CD8-positive, alpha-beta memory T cell (primary cell): ENCODE data around the gene AMDHD2. TPM values are rescaled to one million over a fixed set of nuclear protein-coding genes. Genes with fewer than 3 reads are reported as not detected.
A peak's percentile ranks its signal among the peaks of the same experiment; 100 is the strongest.

Experiments
- CTCF ChIA-PET: fragments of 350-600 bp; sonication (Branson Sonifier 250); formaldehyde crosslinking; loops from one replicate; lab custom pipeline; 2021; ENCODE audit warnings: antibody characterized with exemption; lab: Charles Lee
- POLR2A ChIA-PET: fragments of 350-600 bp; sonication (Branson Sonifier 250); formaldehyde crosslinking; loops from one replicate; lab custom pipeline; 2021; ENCODE audit warnings: antibody characterized with exemption; lab: Charles Lee
- DNase-seq, 5 donors: peaks; one replicate each; pipeline versions ENCODE4 v3.0.0 to v3.0.0-alpha.2; 2020 to 2022; ENCODE audit warnings: mixed read lengths in 1 of 5
- H3K27ac ChIP-seq: one replicate; pipeline ENCODE4 v1.7.0; 2013; ENCODE audit warnings: low read depth, mild to moderate bottlenecking, low read length, moderate library complexity
- H3K27me3 ChIP-seq: 2 replicates; pipeline ENCODE4 v1.7.0; 2013; ENCODE audit warnings: low read length, mild to moderate bottlenecking; ENCODE audit not compliant: insufficient read depth, poor library complexity, severe bottlenecking
- H3K36me3 ChIP-seq: 2 replicates; pipeline ENCODE4 v1.7.0; 2013; ENCODE audit warnings: mild to moderate bottlenecking, low read length, moderate library complexity; ENCODE audit not compliant: insufficient read depth
- H3K4me1 ChIP-seq: 2 replicates; pipeline ENCODE4 v1.7.0; 2013; ENCODE audit warnings: mild to moderate bottlenecking, low read length, moderate library complexity; ENCODE audit not compliant: insufficient read depth
- H3K4me3 ChIP-seq: 2 replicates; pipeline ENCODE4 v1.7.0; 2013; ENCODE audit warnings: mild to moderate bottlenecking, low read length
- H3K9me3 ChIP-seq: 2 replicates; pipeline ENCODE4 v1.7.0; 2013; ENCODE audit warnings: mild to moderate bottlenecking, low read length
- H3K27ac Mint-ChIP-seq, 8 donors: one replicate each; pipeline ENCODE4 v1.8.0; 2020 to 2021; ENCODE audit warnings: mixed read lengths in 8 of 8, mild to moderate bottlenecking in 6 of 8, inconsistent platforms in 3 of 8, moderate library complexity in 3 of 8
- H3K27me3 Mint-ChIP-seq, 2 donors: one replicate each; pipeline ENCODE4 v1.8.0; 2020 to 2021; ENCODE audit warnings: mixed read lengths in 2 of 2, mild to moderate bottlenecking in 1 of 2, moderate library complexity in 1 of 2
- H3K36me3 Mint-ChIP-seq, 3 donors: one replicate each; pipeline ENCODE4 v1.8.0; 2020 to 2021; ENCODE audit warnings: mixed read lengths in 3 of 3, inconsistent platforms in 1 of 3, mild to moderate bottlenecking in 1 of 3
- H3K4me1 Mint-ChIP-seq, 3 donors: one replicate each; pipeline ENCODE4 v1.8.0; 2020 to 2021; ENCODE audit warnings: mixed read lengths in 3 of 3, inconsistent platforms in 1 of 3, mild to moderate bottlenecking in 1 of 3
- H3K4me3 Mint-ChIP-seq, 7 donors: one replicate each; pipeline ENCODE4 v1.8.0; 2020 to 2021; ENCODE audit warnings: mixed read lengths in 7 of 7, mild to moderate bottlenecking in 6 of 7, moderate library complexity in 4 of 7, inconsistent platforms in 2 of 7
- H3K9me3 Mint-ChIP-seq, 5 donors: one replicate each; pipeline ENCODE4 v1.8.0; 2020 to 2022; ENCODE audit warnings: mixed read lengths in 5 of 5, mild to moderate bottlenecking in 3 of 5, moderate library complexity in 2 of 5, inconsistent platforms in 1 of 5
- polyA plus RNA-seq: library from polyadenylated mRNA; unstranded; fragments of 300-500 nt; fragmentation: Illumina TruSeq; gene quantifications from one replicate; pipeline ENCODE4 v1.2.3, GENCODE V29; 2021
- total RNA-seq, 2 experiments: library from RNA; stranded (reverse); gene quantifications; one replicate each; pipeline ENCODE4 v1.2.3, GENCODE V29; 2021

The AMDHD2 gene
- total and polyA plus RNA-seq, 3 experiments from 2014 or later: 21.2 to 35.5 (median 34.1) TPM

DNA sequence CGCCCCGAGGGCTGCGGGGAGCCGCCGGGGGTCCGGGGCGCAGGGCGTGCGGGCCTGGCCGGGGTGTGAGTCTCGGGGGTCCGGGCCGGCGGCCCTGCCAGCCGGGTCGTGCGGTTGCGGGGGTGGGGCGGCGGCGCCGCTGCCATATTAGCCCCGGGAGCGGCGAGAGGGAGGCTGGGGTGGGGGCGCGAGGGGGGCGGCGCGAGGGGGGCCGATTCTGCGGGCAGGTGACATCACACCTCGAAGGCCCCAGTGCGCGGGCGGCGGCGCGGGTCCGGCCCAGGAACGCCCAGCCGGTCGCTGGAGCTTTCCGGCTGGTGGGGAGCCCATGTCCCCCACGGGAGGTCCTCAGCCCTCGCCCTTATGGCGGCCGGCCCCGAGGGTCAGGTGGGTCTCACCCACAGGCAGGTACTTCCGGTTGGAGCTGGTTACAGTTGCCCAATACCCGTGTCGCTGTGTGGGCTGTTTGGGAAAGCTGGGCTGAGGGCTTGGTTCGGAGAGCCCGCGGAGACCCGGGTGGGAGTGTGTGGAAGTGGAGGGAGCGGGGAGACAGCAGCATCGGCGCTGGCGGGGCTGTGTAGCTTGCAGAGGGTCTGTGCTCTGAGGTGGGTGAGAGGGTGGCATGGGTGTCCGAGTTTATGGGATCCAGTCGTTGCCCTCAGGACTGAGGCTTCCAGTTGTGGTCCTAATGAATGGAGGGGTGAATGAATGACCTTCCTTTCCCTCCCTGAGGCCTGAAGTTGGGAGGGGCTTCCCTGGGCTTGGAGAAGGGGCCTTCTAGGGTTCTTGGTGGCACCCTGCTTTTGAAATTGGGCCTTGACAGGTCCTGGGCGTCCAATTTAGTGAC lies 5.6 kb upstream of the AMDHD2 start:
- peak overlapping the region; percentile 87 for H3K4me3 ChIP-seq

DNA sequence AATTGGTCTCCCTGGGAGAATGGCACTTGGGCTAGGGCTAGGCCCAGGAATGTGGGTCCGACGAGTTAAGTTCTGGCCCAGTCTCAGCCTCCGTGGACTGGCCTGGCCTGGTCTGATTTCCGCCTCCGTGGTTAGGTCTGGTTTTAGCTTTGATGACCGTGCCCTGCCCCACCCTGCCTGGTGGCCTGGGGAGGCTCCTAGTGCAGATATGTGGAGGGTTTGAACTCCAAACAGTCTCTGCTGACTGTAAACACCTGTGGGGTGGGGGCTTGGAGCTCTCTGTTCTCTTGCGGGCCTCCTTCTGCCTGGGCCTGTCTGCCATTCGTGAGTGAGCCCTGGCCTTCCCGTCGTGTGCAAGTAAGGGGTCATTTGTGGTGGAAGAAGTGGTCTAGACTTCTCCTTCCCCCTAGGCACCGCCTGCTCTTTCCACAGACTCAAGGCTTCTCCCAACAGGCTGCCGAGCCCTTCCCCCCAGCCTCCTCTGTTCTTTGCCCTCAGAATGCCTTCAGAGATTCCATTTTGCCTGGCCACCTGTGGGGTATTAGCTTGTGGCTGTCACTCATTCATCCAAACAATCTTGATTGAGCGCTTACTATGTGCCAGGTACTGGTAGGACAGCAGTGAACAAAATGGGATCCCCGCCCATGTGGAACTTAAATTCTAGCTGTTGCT lies 4.9 kb upstream of the AMDHD2 start:
- no peak for DNase-seq
- ChIA-PET POLR2A (interaction anchor here (0.5 to 2.3 kb wide), 5 partner anchors 17 to 30 kb away, joined by 4 to 29 read pairs (median 6); partner anchors contain the start of genes CEMP1 and PDPK1), CTCF (interaction anchor here (1.3 to 2.9 kb wide), 4 partner anchors 14 to 320 kb away, joined by 4 to 10 read pairs (median 4); partner anchors contain the start of gene PDPK1)
- peak overlapping the region; percentile 92 to 99 (median 95) for H3K27ac Mint-ChIP-seq
- H3K27me3 Mint-ChIP-seq: peaks cover 0 to 8% of the 10 kb centered on the region in 2 donors
- peaks cover 58 to 71% (median 62%) of the 10 kb centered on the region in 3 donors for H3K4me1 Mint-ChIP-seq
- Histone ChIP-seq H3K9me3 (no peaks in the 10 kb centered on the region), H3K4me1 (peaks cover 61% of the 10 kb centered on the region), H3K27me3 (no peaks in the 10 kb centered on the region), H3K36me3 (peaks cover 7% of the 10 kb centered on the region), H3K4me3 (peak overlapping the region; percentile 87), H3K27ac (peak overlapping the region; percentile 86)
- peaks cover 0 to 41% (median 4%) of the 10 kb centered on the region in 3 donors for H3K36me3 Mint-ChIP-seq
- no peaks in the 10 kb centered on the region for H3K9me3 Mint-ChIP-seq
- H3K4me3 Mint-ChIP-seq: peak overlapping the region; percentile 88 to 97 (median 93)

More for the DNA sequence above, 5.6 kb upstream of the AMDHD2 start:
- peak overlapping the region; percentile 92 to 99 (median 95) for H3K27ac Mint-ChIP-seq
- H3K27me3 ChIP-seq: no peaks in the 10 kb centered on the region
- H3K36me3 Mint-ChIP-seq: peaks cover 0 to 37% (median under 1%) of the 10 kb centered on the region in 3 donors
- H3K27ac ChIP-seq: peak overlapping the region; percentile 86
- no peaks in the 10 kb centered on the region for H3K9me3 Mint-ChIP-seq
- peak overlapping the region; percentile 90 to 97 (median 93) for H3K4me3 Mint-ChIP-seq
- POLR2A ChIA-PET: interaction anchor here (1.0 to 2.3 kb wide), 4 partner anchors 17 to 23 kb away, joined by 4 to 29 read pairs (median 8); partner anchors contain the start of genes CEMP1 and PDPK1
- peak in 4 of 5 donors; percentile 39 to 71 (median 49) for DNase-seq
- H3K36me3 ChIP-seq: peaks cover 6% of the 10 kb centered on the region
- H3K4me1 Mint-ChIP-seq: peaks cover 52 to 66% (median 57%) of the 10 kb centered on the region in 3 donors
- H3K9me3 ChIP-seq: no peaks in the 10 kb centered on the region
- H3K27me3 Mint-ChIP-seq: peaks cover 0 to 6% of the 10 kb centered on the region in 2 donors
- peaks cover 57% of the 10 kb centered on the region for H3K4me1 ChIP-seq
- CTCF ChIA-PET: interaction anchor here (0.6 to 2.9 kb wide), 4 partner anchors 14 to 320 kb away, joined by 3 to 10 read pairs (median 4); partner anchors contain the start of gene PDPK1

DNA sequence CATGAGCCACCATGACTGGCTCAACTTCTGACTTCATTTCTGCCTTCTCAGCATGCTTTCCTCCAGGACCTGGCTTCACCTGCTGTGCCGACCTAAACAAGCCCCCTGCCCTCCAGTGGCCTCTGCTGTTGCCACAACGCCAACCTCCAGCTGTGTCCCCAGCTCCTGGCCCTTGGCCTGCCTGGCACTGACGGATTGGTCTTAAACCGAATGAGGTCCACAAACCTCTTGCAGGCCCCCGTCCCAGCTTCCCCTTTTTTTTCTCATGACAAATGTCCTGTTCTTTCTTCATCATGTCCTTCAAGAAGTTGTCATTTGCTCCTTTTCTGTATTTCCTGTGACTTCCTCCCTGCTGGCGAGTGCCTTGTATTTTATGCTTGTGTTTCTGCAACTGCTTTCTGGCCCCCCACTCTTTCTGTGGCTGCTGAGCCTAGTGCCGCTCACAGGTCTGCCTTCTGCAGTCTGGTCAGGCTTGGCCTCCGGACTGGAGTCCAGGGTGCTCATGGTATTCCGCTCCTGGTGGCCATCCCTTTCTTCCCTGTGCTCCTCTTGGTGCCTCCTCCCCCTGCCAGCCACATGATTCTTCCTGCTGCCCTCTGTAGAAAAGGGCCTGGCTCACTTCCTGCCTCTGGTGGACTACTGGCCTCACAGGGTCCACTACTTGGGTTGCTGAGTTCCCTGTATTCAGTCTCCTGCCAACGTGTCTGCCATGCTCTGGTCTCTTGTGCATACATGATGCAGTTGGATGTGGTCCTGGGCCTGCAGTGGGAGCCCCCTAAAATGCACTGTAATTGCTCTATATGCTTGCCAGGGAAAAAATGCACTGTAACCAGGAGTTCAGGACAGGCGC lies 3.6 kb upstream of the AMDHD2 start:
- H3K4me3 ChIP-seq: no peak overlapping the region
- peaks cover 69% of the 10 kb centered on the region for H3K4me1 ChIP-seq
- peaks cover 68 to 81% (median 71%) of the 10 kb centered on the region in 3 donors for H3K4me1 Mint-ChIP-seq
- no peaks in the 10 kb centered on the region for H3K9me3 Mint-ChIP-seq
- ChIA-PET POLR2A (interaction anchor here (1.4 to 2.1 kb wide), 2 partner anchors 16 to 21 kb away, joined by 4 to 12 read pairs; partner anchors contain the start of gene PDPK1), CTCF (interaction anchor here (1.6 kb wide), 1 partner anchor 15 kb away, joined by 5 read pairs; no protein-coding TSS in a partner anchor)
- H3K4me3 Mint-ChIP-seq: peak overlapping the region; percentile 88 to 97 (median 93)
- H3K36me3 Mint-ChIP-seq: peaks cover 0 to 50% (median 4%) of the 10 kb centered on the region in 3 donors
- no peaks in the 10 kb centered on the region for H3K9me3 ChIP-seq
- peaks cover 7% of the 10 kb centered on the region for H3K36me3 ChIP-seq
- peaks cover 0 to 11% of the 10 kb centered on the region in 2 donors for H3K27me3 Mint-ChIP-seq
- peak overlapping the region; percentile 85 to 99 (median 94) for H3K27ac Mint-ChIP-seq
- peak overlapping the region; percentile 38 for H3K27ac ChIP-seq
- H3K27me3 ChIP-seq: no peaks in the 10 kb centered on the region
- DNase-seq: peak in 1 of 5 donors; percentile 50

DNA sequence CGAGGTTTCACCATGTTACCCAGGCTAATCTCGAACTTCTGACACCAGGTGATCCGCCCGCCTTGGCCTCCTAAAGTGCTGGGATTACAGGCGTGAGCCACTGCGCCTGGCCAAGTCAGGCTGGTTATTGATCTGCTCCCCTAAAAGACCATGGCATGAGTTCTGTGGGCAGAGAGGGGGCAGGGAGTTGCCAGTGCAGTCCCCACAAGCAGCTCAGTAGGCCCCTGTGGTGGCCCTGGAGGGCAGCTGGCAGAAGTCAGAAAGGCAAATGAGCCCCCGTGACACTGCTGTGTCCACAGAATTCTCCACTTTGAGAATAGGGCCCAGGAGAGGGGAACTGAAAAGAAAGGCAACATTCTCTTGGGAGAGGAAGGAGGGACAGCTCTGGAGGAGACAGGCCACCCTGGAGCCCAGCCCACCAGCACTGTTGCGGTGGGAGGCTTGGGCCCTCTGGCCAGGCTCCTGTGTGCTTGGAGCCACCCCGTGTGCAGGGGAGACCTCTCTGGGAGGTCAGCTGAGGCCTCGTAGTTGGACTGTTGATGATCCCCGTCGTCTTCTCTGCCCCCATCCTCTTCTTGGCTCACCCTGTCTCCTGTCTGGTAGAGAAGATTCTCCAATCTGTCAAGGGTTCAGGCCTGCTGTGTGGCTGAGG lies 2.1 kb upstream of the AMDHD2 start:
- Mint-ChIP-seq H3K27me3 (peaks cover 0 to 11% of the 10 kb centered on the region in 2 donors), H3K36me3 (peaks cover 0 to 55% (median 4%) of the 10 kb centered on the region in 3 donors), H3K4me3 (peak overlapping the region in 5 of 7 donors; percentile 43 to 97 (median 88)), H3K27ac (peak overlapping the region in 7 of 8 donors; percentile 37 to 99 (median 72)), H3K4me1 (peaks cover 57 to 69% (median 61%) of the 10 kb centered on the region in 3 donors), H3K9me3 (no peaks in the 10 kb centered on the region)
- Histone ChIP-seq H3K4me1 (peaks cover 62% of the 10 kb centered on the region), H3K36me3 (peaks cover 8% of the 10 kb centered on the region), H3K4me3 (no peak overlapping the region), H3K9me3 (no peaks in the 10 kb centered on the region), H3K27ac (no peak overlapping the region), H3K27me3 (no peaks in the 10 kb centered on the region)
- ChIA-PET CTCF (interaction anchor here (1.1 kb wide), 1 partner anchor 15 kb away, joined by 3 read pairs; no protein-coding TSS in a partner anchor), POLR2A (interaction anchor here (0.6 to 3.6 kb wide), 2 partner anchors 14 to 15 kb away, joined by 3 to 65 read pairs; partner anchors contain the start of gene CEMP1)
- no peak for DNase-seq

DNA sequence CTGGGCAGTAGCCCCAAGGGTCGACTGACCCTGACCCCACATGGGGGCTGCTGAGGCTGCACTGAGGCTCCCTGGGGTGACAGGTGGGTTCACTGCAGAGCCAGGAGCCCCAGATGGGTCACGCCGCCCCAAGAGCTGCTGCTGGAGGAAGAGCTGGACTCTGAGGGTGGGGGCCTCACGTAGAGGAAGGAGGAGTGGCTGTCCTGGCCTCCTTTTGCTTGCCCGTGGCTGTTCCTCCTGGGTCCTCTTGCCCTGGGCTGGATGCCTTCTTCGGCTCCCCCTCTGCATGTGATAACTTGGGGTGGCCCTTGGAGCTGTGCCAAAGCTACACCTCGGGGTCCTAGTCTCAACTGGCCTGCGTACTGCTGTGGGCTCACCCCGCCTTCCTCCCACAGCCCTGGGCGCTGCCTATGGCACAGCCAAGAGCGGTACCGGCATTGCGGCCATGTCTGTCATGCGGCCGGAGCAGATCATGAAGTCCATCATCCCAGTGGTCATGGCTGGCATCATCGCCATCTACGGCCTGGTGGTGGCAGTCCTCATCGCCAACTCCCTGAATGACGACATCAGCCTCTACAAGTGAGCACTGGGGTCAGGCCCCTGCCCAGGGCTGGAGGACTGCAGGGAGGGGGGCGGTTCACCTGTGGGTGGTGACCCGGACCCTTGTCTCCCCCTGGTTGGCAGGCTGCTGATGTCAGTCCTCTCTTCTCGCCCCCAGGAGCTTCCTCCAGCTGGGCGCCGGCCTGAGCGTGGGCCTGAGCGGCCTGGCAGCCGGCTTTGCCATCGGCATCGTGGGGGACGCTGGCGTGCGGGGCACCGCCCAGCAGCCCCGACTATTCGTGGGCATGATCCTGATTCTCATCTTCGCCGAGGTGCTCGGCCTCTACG lies 1.1 kb upstream of the AMDHD2 start:
- ChIA-PET POLR2A (interaction anchor here (1.1 to 3.6 kb wide), 3 partner anchors 13 to 364 kb away, joined by 5 to 65 read pairs (median 11); partner anchors contain the start of genes CEMP1, PDPK1 and TRAF7), CTCF (interaction anchor here (1.1 to 1.8 kb wide), 2 partner anchors 14 to 16 kb away, joined by 3 to 12 read pairs; no protein-coding TSS in a partner anchor)
- peaks cover 18% of the 10 kb centered on the region for H3K36me3 ChIP-seq
- Mint-ChIP-seq H3K4me1 (peaks cover 56 to 69% (median 59%) of the 10 kb centered on the region in 3 donors), H3K36me3 (peaks cover 0 to 63% (median 4%) of the 10 kb centered on the region in 3 donors), H3K27me3 (peaks cover 0 to 10% of the 10 kb centered on the region in 2 donors), H3K27ac (peak overlapping the region; percentile 14 to 99 (median 93)), H3K4me3 (peak overlapping the region in 6 of 7 donors; percentile 72 to 97 (median 80)), H3K9me3 (no peaks in the 10 kb centered on the region)
- DNase-seq: peak in 1 of 5 donors; percentile 60
- H3K4me3 ChIP-seq: no peak overlapping the region
- peaks cover 59% of the 10 kb centered on the region for H3K4me1 ChIP-seq
- no peaks in the 10 kb centered on the region for H3K27me3 ChIP-seq
- peak overlapping the region; percentile 16 for H3K27ac ChIP-seq
- no peaks in the 10 kb centered on the region for H3K9me3 ChIP-seq

DNA sequence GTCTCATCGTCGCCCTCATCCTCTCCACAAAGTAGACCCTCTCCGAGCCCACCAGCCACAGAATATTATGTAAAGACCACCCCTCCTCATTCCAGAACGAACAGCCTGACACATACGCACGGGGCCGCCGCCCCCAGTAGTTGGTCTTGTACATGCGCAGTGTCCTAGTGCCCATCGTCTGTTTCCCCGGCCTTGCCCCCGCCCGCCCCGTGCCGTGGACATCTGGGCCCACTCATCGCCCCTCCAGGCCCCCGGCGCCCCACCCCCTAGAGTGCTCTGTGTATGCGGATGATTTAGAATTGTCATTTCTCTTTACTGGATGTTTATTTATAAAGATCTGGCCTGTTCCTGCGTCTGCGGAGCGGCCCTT lies 475 bp upstream of the AMDHD2 start:
- H3K27me3 Mint-ChIP-seq: peaks cover 0 to 9% of the 10 kb centered on the region in 2 donors
- peaks cover 0 to 67% (median 5%) of the 10 kb centered on the region in 3 donors for H3K36me3 Mint-ChIP-seq
- H3K9me3 ChIP-seq: no peaks in the 10 kb centered on the region
- CTCF ChIA-PET: interaction anchor here (1.2 to 1.8 kb wide), 2 partner anchors 9 to 13 kb away, joined by 4 to 12 read pairs; no protein-coding TSS in a partner anchor
- H3K27ac ChIP-seq: peak overlapping the region; percentile 16
- POLR2A ChIA-PET: interaction anchor here (1.1 to 3.6 kb wide), 4 partner anchors 9 to 364 kb away, joined by 5 to 65 read pairs (median 8); partner anchors contain the start of genes CEMP1, PDPK1 and TRAF7
- H3K4me1 ChIP-seq: peaks cover 57% of the 10 kb centered on the region
- H3K4me1 Mint-ChIP-seq: peaks cover 61 to 73% (median 61%) of the 10 kb centered on the region in 3 donors
- H3K36me3 ChIP-seq: peaks cover 19% of the 10 kb centered on the region
- H3K9me3 Mint-ChIP-seq: no peaks in the 10 kb centered on the region
- no peaks in the 10 kb centered on the region for H3K27me3 ChIP-seq
- H3K27ac Mint-ChIP-seq: peak overlapping the region; percentile 63 to 99 (median 93)
- no peak for DNase-seq
- H3K4me3 ChIP-seq: no peak overlapping the region
- peak overlapping the region; percentile 72 to 95 (median 78) for H3K4me3 Mint-ChIP-seq
